Common myeloid progenitor, CD34-positive (primary cell): Measurements from ENCODE around the gene GNAT2.

Source experiments
- CTCF ChIA-PET: fragments of 350-600 bp; sonication (Branson Sonifier 250); formaldehyde crosslinking; loops from one replicate; lab custom pipeline; 2021; ENCODE audit warnings: antibody characterized with exemption; lab: Charles Lee
- POLR2A ChIA-PET: fragments of 350-600 bp; sonication (Branson Sonifier 250); formaldehyde crosslinking; loops from one replicate; lab custom pipeline; 2021; ENCODE audit warnings: antibody characterized with exemption; lab: Charles Lee
- DNase-seq, 3 donors: peaks; one replicate each; pipeline versions ENCODE4 v3.0.0 to v3.0.0-alpha.2; 2013
- H3K27ac ChIP-seq, 2 experiments: 1 replicate in 1 of 2; 2 replicates in 1 of 2; pipeline ENCODE4 v1.7.0; 2013; ENCODE audit warnings: inconsistent platforms in 2 of 2, low read length in 2 of 2, mild to moderate bottlenecking in 2 of 2, low read depth in 1 of 2, moderate library complexity in 1 of 2; ENCODE audit not compliant: severe bottlenecking in 2 of 2, insufficient read depth in 1 of 2, poor library complexity in 1 of 2
- H3K27me3 ChIP-seq, 5 experiments: replicated peaks in 2 of 5; 1 replicate in 3 of 5; 2 replicates in 2 of 5; pipeline versions ENCODE4 v1.6.1 to v1.7.0; 2013; ENCODE audit warnings: low read length in 4 of 5, mild to moderate bottlenecking in 2 of 5, moderate library complexity in 2 of 5, inconsistent platforms in 1 of 5; ENCODE audit not compliant: insufficient read depth in 5 of 5, control insufficient read depth in 4 of 5
- H3K36me3 ChIP-seq, 4 experiments: 1 replicate in 2 of 4; 2 replicates in 2 of 4; pipeline versions ENCODE4 v1.6.1 to v1.7.0; 2013; ENCODE audit warnings: low read length in 3 of 4, control low read depth in 1 of 4, mild to moderate bottlenecking in 1 of 4; ENCODE audit not compliant: control insufficient read depth in 4 of 4, insufficient read depth in 4 of 4
- H3K4me1 ChIP-seq, 4 experiments: 1 replicate in 3 of 4; 2 replicates in 1 of 4; pipeline versions ENCODE4 v1.6.1 to v1.7.1; 2013; ENCODE audit warnings: low read length in 3 of 4, mild to moderate bottlenecking in 3 of 4, control low read depth in 1 of 4, inconsistent platforms in 1 of 4, moderate library complexity in 1 of 4; ENCODE audit not compliant: control insufficient read depth in 4 of 4, insufficient read depth in 4 of 4; ENCODE audit errors: control extremely low read depth in 1 of 4
- H3K4me3 ChIP-seq, 7 experiments: 1 replicate in 4 of 7; 2 replicates in 3 of 7; pipeline versions ENCODE4 v1.5.1 to v1.7.0; 2013; ENCODE audit warnings: mild to moderate bottlenecking in 7 of 7, low read length in 6 of 7, moderate library complexity in 6 of 7, inconsistent platforms in 2 of 7, low read depth in 2 of 7, control low read depth in 1 of 7; ENCODE audit not compliant: insufficient read depth in 4 of 7, control insufficient read depth in 1 of 7; ENCODE audit errors: extremely low read depth in 1 of 7
- H3K9me3 ChIP-seq, 5 experiments: 1 replicate in 4 of 5; 2 replicates in 1 of 5; pipeline versions ENCODE4 v1.6.1 to v1.7.1; 2013; ENCODE audit warnings: low read length in 4 of 5, mild to moderate bottlenecking in 2 of 5, inconsistent platforms in 1 of 5, low read depth in 1 of 5, moderate library complexity in 1 of 5; ENCODE audit not compliant: control insufficient read depth in 4 of 5, insufficient read depth in 2 of 5; ENCODE audit errors: control extremely low read depth in 1 of 5
- whole genome bisulfite sequencing: methylation state at CpG from one replicate; pipeline ENCODE4 v1.1.5; 2013; ENCODE audit not compliant: insufficient coverage; 5-methylcytosine and 5-hydroxymethylcytosine counted together

The GNAT2 gene

GRCh38 chr1:109584766-109585165 lies 34.6 kb downstream of the GNAT2 start:
- WGBS, result 100% methylated on average over 1 of the region's 1 CpG
- no peak overlapping the region for H3K27ac ChIP-seq
- no peaks in the 10 kb centered on the region for H3K9me3 ChIP-seq
- POLR2A ChIA-PET, result no interaction called here
- no peaks in the 10 kb centered on the region for H3K27me3 ChIP-seq
- H3K36me3 ChIP-seq, result peaks cover 14 to 83% (median 43%) of the 10 kb centered on the region in 4 experiments
- no peaks in the 10 kb centered on the region for H3K4me1 ChIP-seq
- CTCF ChIA-PET, result no interaction called here
- H3K4me3 ChIP-seq, result no peak overlapping the region
- DNase-seq, result no peak

GRCh38 chr1:109582021-109582420 lies 37.4 kb downstream of the GNAT2 start:
- POLR2A ChIA-PET, result no interaction called here

GRCh38 chr1:109579491-109579890 lies 39.9 kb downstream of the GNAT2 start:
- no peaks in the 10 kb centered on the region for H3K27me3 ChIP-seq
- peaks cover 13 to 51% (median 29%) of the 10 kb centered on the region in 4 experiments for H3K36me3 ChIP-seq
- no peaks in the 10 kb centered on the region for H3K9me3 ChIP-seq
- H3K4me3 ChIP-seq, result no peak overlapping the region
- peaks cover 0 to 2% (median under 1%) of the 10 kb centered on the region in 4 experiments for H3K4me1 ChIP-seq
- no peak for DNase-seq
- H3K27ac ChIP-seq, result no peak overlapping the region
- CTCF ChIA-PET, result interaction anchor here (1.0 to 2.4 kb wide), 9 partner anchors 9 to 64 kb away, joined by 3 to 7 read pairs (median 3); no protein-coding TSS in a partner anchor
- WGBS, result 100% methylated on average over 1 of the region's 1 CpG
- POLR2A ChIA-PET, result no interaction called here

More at GRCh38 chr1:109582021-109582420, 37.4 kb downstream of the GNAT2 start:
- WGBS, result 100% methylated on average over 2 of the region's 2 CpGs
- Histone ChIP-seq H3K9me3 (no peaks in the 10 kb centered on the region), H3K27me3 (no peaks in the 10 kb centered on the region), H3K4me1 (no peaks in the 10 kb centered on the region), H3K36me3 (peaks cover 13 to 73% (median 42%) of the 10 kb centered on the region in 4 experiments), H3K27ac (no peak overlapping the region), H3K4me3 (no peak overlapping the region)
- DNase-seq, result no peak
- CTCF ChIA-PET, result no interaction called here

- H3K36me3 ChIP-seq, result peaks cover 13 to 47% (median 27%) of the 10 kb centered on the region in 4 experiments
- H3K4me3 ChIP-seq, result no peak overlapping the region
- peaks cover 3 to 7% (median 5%) of the 10 kb centered on the region in 4 experiments for H3K4me1 ChIP-seq
- no peak overlapping the region for H3K27ac ChIP-seq
- H3K27me3 ChIP-seq, result no peaks in the 10 kb centered on the region
- no peak for DNase-seq
- H3K9me3 ChIP-seq, result no peaks in the 10 kb centered on the region
- CTCF ChIA-PET, result interaction anchor here (1.0 to 2.4 kb wide), 7 partner anchors 8 to 65 kb away, joined by 3 to 7 read pairs (median 4); no protein-coding TSS in a partner anchor
- POLR2A ChIA-PET, result no interaction called here
- 95% methylated on average over 2 of the region's 3 CpGs for WGBS
These were observed 40.4 kb downstream of the GNAT2 start for GRCh38 chr1:109578947-109579443.

GRCh38 chr1:109573785-109574184 lies 45.6 kb downstream of the GNAT2 start:
- no peaks in the 10 kb centered on the region for H3K27me3 ChIP-seq
- DNase-seq, result peak; percentile 20 to 66 (median 56)
- POLR2A ChIA-PET, result interaction anchor here (0.7 to 1.4 kb wide), 3 partner anchors 10 to 24 kb away, joined by 3 to 4 read pairs (median 3); no protein-coding TSS in a partner anchor
- H3K4me1 ChIP-seq, result peaks cover 7 to 25% (median 18%) of the 10 kb centered on the region in 4 experiments
- no peak overlapping the region for H3K4me3 ChIP-seq
- no peaks in the 10 kb centered on the region for H3K9me3 ChIP-seq
- no CpG with 5 or more reads among the region's 2 CpGs for WGBS
- H3K36me3 ChIP-seq, result peaks cover 0 to 7% (median 5%) of the 10 kb centered on the region in 4 experiments
- no peak overlapping the region for H3K27ac ChIP-seq
- CTCF ChIA-PET, result interaction anchor here (0.7 to 5.1 kb wide), 8 partner anchors 8 to 425 kb away, joined by 3 to 20 read pairs (median 4); partner anchors contain the start of genes AMPD2, GNAI3 and GNAT2

- 94% methylated on average over 2 of the region's 3 CpGs for WGBS
- H3K27ac ChIP-seq, result no peak overlapping the region
- H3K9me3 ChIP-seq, result no peaks in the 10 kb centered on the region
- POLR2A ChIA-PET, result no interaction called here
- CTCF ChIA-PET, result interaction anchor here (0.8 to 3.5 kb wide), 9 partner anchors 10 to 414 kb away, joined by 3 to 14 read pairs (median 5); partner anchors contain the start of genes AHCYL1 and GNAT2
- H3K27me3 ChIP-seq, result no peaks in the 10 kb centered on the region
- no peak overlapping the region for H3K4me3 ChIP-seq
- peaks cover 7 to 29% (median 20%) of the 10 kb centered on the region in 4 experiments for H3K4me1 ChIP-seq
- no peaks in the 10 kb centered on the region for H3K36me3 ChIP-seq
- DNase-seq, result no peak
These were observed 49.0 kb downstream of the GNAT2 start for GRCh38 chr1:109570414-109570813.

- DNase-seq, result no peak
- Histone ChIP-seq H3K4me1 (peaks cover 7 to 29% (median 18%) of the 10 kb centered on the region in 4 experiments), H3K9me3 (no peaks in the 10 kb centered on the region), H3K36me3 (no peaks in the 10 kb centered on the region), H3K4me3 (peak overlapping the region in 2 of 7 experiments; percentile 3 to 55), H3K27me3 (no peaks in the 10 kb centered on the region), H3K27ac (no peak overlapping the region)
- POLR2A ChIA-PET, result interaction anchor here (0.7 kb wide), 1 partner anchor 19 kb away, joined by 5 read pairs; no protein-coding TSS in a partner anchor
- CTCF ChIA-PET, result interaction anchor here (1.1 to 3.5 kb wide), 6 partner anchors 10 to 81 kb away, joined by 3 to 14 read pairs (median 5); no protein-coding TSS in a partner anchor
- WGBS, result 77% methylated on average over 1 of the region's 1 CpG
These were observed 50.1 kb downstream of the GNAT2 start for GRCh38 chr1:109569323-109569722.
